GM23248 (cell line): ENCODE data around the gene ZNF385D. TPM values are rescaled to one million over a fixed set of nuclear protein-coding genes. Genes with fewer than 3 reads are reported as not detected.

Experiments used
- DNase-seq: peaks from one replicate; pipeline ENCODE4 v3.0.0-alpha.2; 2015
- H2AFZ ChIP-seq: fragments of 200-600 bp; sonication (generic); 2 replicates; pipeline ENCODE4 v1.6.1; 2016; ENCODE audit warnings: antibody characterized with exemption
- H3F3A ChIP-seq: fragments of 200-600 bp; sonication (generic); 2 replicates; pipeline ENCODE4 v1.6.1; 2016; ENCODE audit warnings: mild to moderate bottlenecking, antibody characterized with exemption, mixed run types; ENCODE audit not compliant: insufficient read depth
- H3K27ac ChIP-seq: fragments of 200-600 bp; sonication (generic); 2 replicates; pipeline ENCODE4 v1.5.1; 2016; ENCODE audit warnings: mild to moderate bottlenecking
- H3K27me3 ChIP-seq: fragments of 200-600 bp; sonication (generic); replicated peaks from 2 replicates; pipeline ENCODE4 v1.6.1; 2016; ENCODE audit warnings: mild to moderate bottlenecking; ENCODE audit not compliant: insufficient read depth
- H3K36me3 ChIP-seq: fragments of 200-600 bp; sonication (generic); 2 replicates; pipeline ENCODE4 v1.6.1; 2016; ENCODE audit warnings: low read depth, mild to moderate bottlenecking
- H3K4me1 ChIP-seq: fragments of 200-600 bp; sonication (generic); 2 replicates; pipeline ENCODE4 v1.6.1; 2016; ENCODE audit warnings: mild to moderate bottlenecking; ENCODE audit not compliant: insufficient read depth
- H3K4me2 ChIP-seq: fragments of 200-600 bp; sonication (generic); one replicate; pipeline ENCODE4 v1.6.1; 2016; ENCODE audit warnings: mild to moderate bottlenecking; ENCODE audit not compliant: unreplicated experiment
- H3K4me3 ChIP-seq: fragments of 200-600 bp; sonication (generic); 2 replicates; pipeline ENCODE4 v1.5.1; 2016; ENCODE audit warnings: mild to moderate bottlenecking
- H3K79me2 ChIP-seq: fragments of 200-600 bp; sonication (generic); 2 replicates; pipeline ENCODE4 v1.6.1; 2016; ENCODE audit warnings: mild to moderate bottlenecking; ENCODE audit not compliant: insufficient read depth
- H3K9ac ChIP-seq: fragments of 200-600 bp; sonication (generic); 2 replicates; pipeline ENCODE4 v1.6.1; 2016; ENCODE audit warnings: mild to moderate bottlenecking
- H3K9me2 ChIP-seq: fragments of 200-600 bp; sonication (generic); 2 replicates; pipeline ENCODE4 v1.6.1; 2016; ENCODE audit warnings: mixed run types, mild to moderate bottlenecking, moderate library complexity; ENCODE audit not compliant: insufficient read depth
- H3K9me3 ChIP-seq: fragments of 200-600 bp; sonication (generic); one replicate; pipeline ENCODE4 v1.6.1; 2017; ENCODE audit warnings: low read depth
- H4K20me1 ChIP-seq: fragments of 200-600 bp; sonication (generic); 2 replicates; pipeline ENCODE4 v1.6.0; 2016; ENCODE audit not compliant: insufficient read depth
- EZH2 ChIP-seq: fragments of 200-600 bp; sonication (generic); IDR thresholded peaks from 2 replicates; pipeline ENCODE4 v1.6.1; 2018; ENCODE audit warnings: antibody characterized with exemption, mild to moderate bottlenecking; ENCODE audit not compliant: insufficient read depth, poor library complexity, severe bottlenecking
- EZH2phosphoT487 ChIP-seq: fragments of 200-600 bp; sonication (generic); IDR thresholded peaks from 2 replicates; pipeline ENCODE4 v1.6.1; 2018; ENCODE audit warnings: antibody characterized with exemption, moderate library complexity, mild to moderate bottlenecking, low read depth; ENCODE audit not compliant: insufficient read depth
- WGBS, 2 experiments: methylation state at CpG; one replicate each; pipeline ENCODE4 v1.1.6; 2015 to 2017; ENCODE audit warnings: low lambda C conversion rate in 2 of 2, low coverage in 1 of 2; ENCODE audit errors: missing lambda C conversion rate in 2 of 2; 5-methylcytosine and 5-hydroxymethylcytosine counted together
- in situ Hi-C: fragments of 300-500 bp; cut with MboI; formaldehyde crosslinking; loops from 2 replicates; pipeline ENCODE4 v1.15.0; 2020
- polyA plus RNA-seq: library from polyadenylated mRNA; unstranded; fragments of >200 nt; fragmentation: Nextera tagmentation; extraction: Ambion mirVana; gene quantifications from 2 replicates; pipeline ENCODE4 v1.2.1, GENCODE V29; 2016
- total RNA-seq: library from RNA; depleted of rRNA; stranded (reverse); fragments of >200 nt; shearing (Covaris generic); gene quantifications from 2 replicates; pipeline ENCODE4 v1.2.3, GENCODE V29; 2014

The ZNF385D gene
- total and polyA plus RNA-seq, 2 experiments from 2014 or later: 0.97 to 13.8 TPM

DNA sequence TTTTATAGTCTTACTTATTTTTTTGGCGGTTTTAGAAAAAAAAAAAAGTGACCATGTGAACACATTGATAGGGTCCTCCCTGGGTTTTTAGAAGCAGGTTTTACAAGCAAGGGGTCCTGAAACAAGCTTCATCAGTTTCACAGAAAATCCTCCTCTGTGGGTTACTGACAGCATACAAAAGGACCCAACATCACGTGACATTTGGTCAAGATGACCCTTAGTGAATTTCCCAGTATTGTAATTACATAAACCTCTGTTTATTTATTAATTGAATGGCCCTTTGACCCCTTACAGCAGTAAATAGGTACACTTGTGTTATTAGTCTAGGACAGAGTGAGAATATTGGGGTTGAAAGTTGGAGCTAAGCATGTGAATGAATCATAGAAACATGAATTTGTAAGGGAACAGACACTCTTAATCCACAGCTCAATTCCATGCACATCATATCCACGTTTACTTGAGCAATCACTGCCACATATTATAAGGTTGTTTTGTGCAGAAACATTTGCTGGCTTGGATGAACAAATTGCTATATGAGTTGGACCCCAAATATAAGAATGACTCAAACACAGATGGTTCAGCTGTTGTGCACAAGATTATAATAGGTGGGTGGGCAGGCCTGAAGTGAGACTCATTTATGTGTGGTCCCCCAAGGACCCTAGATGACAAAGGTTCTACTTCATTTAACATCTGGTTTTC lies 137.5 kb downstream of the ZNF385D start:
- H3F3A ChIP-seq: no peaks in the 10 kb centered on the region
- no peak overlapping the region for H3K4me3 ChIP-seq
- TF ChIP-seq EZH2: no peak
- TF ChIP-seq EZH2phosphoT487: no peak
- H3K4me1 ChIP-seq: no peaks in the 10 kb centered on the region
- H3K4me2 ChIP-seq: no peak overlapping the region
- DNase-seq: no peak
- no peaks in the 10 kb centered on the region for H3K36me3 ChIP-seq
- H3K9ac ChIP-seq: no peak overlapping the region
- WGBS, 2 experiments: 80 to 81% methylated on average over 3 of the region's 3 CpGs
- H3K79me2 ChIP-seq: no peaks in the 10 kb centered on the region
- no peak overlapping the region for H2AFZ ChIP-seq
- no peaks in the 10 kb centered on the region for H3K27me3 ChIP-seq
- no peaks in the 10 kb centered on the region for H3K9me3 ChIP-seq
- in situ Hi-C loops: no loop called here
- H4K20me1 ChIP-seq: no peaks in the 10 kb centered on the region
- no peaks in the 10 kb centered on the region for H3K9me2 ChIP-seq
- H3K27ac ChIP-seq: no peak overlapping the region

DNA sequence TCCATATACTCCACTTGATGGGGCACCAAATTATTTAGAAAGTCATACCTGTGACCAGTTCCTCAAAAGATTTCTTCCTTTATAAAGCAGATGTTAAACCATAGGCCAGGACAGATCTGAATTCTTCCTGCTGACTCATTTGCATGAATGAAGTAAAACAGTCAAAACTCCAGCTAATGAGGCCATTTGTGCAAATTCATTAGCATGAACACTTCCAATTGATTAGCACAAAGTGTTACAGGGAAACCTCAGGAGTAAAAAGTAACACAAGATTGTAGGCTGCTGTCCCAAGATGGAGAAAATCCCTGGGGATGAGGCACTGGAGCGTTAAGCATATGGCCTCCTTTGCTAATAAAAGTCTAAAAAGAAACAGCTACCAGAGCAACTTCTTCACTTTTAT lies 149.8 kb downstream of the ZNF385D start:
- Histone ChIP-seq H3K27me3 (no peaks in the 10 kb centered on the region), H3K79me2 (no peaks in the 10 kb centered on the region), H3K9ac (no peak overlapping the region), H3K27ac (no peak overlapping the region), H2AFZ (no peak overlapping the region), H3K9me3 (no peaks in the 10 kb centered on the region), H4K20me1 (no peaks in the 10 kb centered on the region), H3F3A (no peaks in the 10 kb centered on the region), H3K4me3 (no peak overlapping the region), H3K9me2 (peaks cover 4% of the 10 kb centered on the region; the same call in 1 of the 2 replicates), H3K4me2 (no peak overlapping the region), H3K4me1 (no peaks in the 10 kb centered on the region), H3K36me3 (no peaks in the 10 kb centered on the region)
- TF ChIP-seq EZH2 (no peak), EZH2phosphoT487 (no peak)
- in situ Hi-C loops: no loop called here
- WGBS, 2 experiments: 100% methylated on average over 1 of the region's 1 CpG
- DNase-seq: no peak

DNA sequence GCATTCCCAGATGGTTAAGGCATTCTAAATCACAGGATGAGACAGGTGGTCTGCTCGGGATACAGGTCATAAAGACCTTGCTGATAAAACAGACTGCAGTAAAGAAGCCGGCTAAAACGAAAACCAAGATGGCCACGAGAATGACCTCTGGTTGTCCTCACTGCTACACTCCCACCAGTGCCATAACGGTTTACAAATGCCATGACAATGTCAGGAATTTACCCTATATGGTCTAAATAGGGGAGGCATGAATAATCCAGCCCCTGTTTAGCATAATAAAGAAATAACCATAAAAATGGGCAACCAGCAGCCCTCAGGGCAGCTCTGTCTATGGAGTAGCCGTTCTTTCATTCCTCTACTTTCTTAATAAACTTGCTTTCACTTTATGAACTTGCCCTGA lies 151.1 kb downstream of the ZNF385D start:
- H3K4me3 ChIP-seq: no peak overlapping the region
- no peak overlapping the region for H2AFZ ChIP-seq
- H3K9me2 ChIP-seq: peaks cover 4% of the 10 kb centered on the region; the same call in 1 of the 2 replicates
- H3K4me2 ChIP-seq: no peak overlapping the region
- no peak overlapping the region for H3K9ac ChIP-seq
- H3F3A ChIP-seq: no peaks in the 10 kb centered on the region
- in situ Hi-C loops: no loop called here
- no peak overlapping the region for H3K27ac ChIP-seq
- no peaks in the 10 kb centered on the region for H3K36me3 ChIP-seq
- TF ChIP-seq EZH2phosphoT487: no peak
- TF ChIP-seq EZH2: no peak
- H3K9me3 ChIP-seq: no peaks in the 10 kb centered on the region
- no peak for DNase-seq
- H4K20me1 ChIP-seq: no peaks in the 10 kb centered on the region
- no peaks in the 10 kb centered on the region for H3K79me2 ChIP-seq
- no peaks in the 10 kb centered on the region for H3K4me1 ChIP-seq
- H3K27me3 ChIP-seq: no peaks in the 10 kb centered on the region
- WGBS, 2 experiments: 88 to 90% methylated on average over 6 of the region's 6 CpGs

DNA sequence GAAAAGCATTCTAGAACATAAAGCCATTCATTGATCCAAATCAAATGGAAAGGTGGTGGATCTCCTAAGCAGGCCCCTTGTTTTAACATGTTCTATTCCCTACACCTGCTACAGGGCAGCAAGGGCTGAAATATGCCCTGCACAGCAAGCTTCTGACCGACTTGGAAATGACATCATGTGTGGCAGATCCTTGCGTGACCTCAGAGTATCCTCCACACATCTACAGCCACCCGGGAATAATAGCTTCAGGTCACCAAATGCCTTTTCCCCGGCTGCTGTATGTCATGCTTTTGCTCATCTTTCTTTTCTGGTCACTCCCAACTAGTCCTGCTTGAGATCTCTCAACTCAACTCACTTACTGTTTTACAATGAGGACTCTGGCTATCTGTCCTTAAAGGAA lies 158.2 kb downstream of the ZNF385D start:
- Histone ChIP-seq H3K9ac (no peak overlapping the region), H2AFZ (no peak overlapping the region), H3K4me2 (no peak overlapping the region), H3K4me1 (no peaks in the 10 kb centered on the region), H3K27ac (no peak overlapping the region), H3K79me2 (no peaks in the 10 kb centered on the region), H3K9me2 (peaks cover 2% of the 10 kb centered on the region; the same call in 1 of the 2 replicates), H4K20me1 (no peaks in the 10 kb centered on the region), H3F3A (no peaks in the 10 kb centered on the region), H3K27me3 (no peaks in the 10 kb centered on the region), H3K4me3 (no peak overlapping the region), H3K36me3 (no peaks in the 10 kb centered on the region), H3K9me3 (no peaks in the 10 kb centered on the region)
- WGBS, 2 experiments: 90 to 93% methylated on average over 4 of the region's 4 CpGs
- no peak for TF ChIP-seq EZH2phosphoT487
- no peak for TF ChIP-seq EZH2
- DNase-seq: no peak
- in situ Hi-C loops: no loop called here
